Hematopoietic multipotent progenitor cell (in vitro differentiated cells): ENCODE measurements around the gene GAREM2. TPM values are rescaled to one million over a fixed set of nuclear protein-coding genes. Genes with fewer than 3 reads are reported as not detected.
A peak's percentile ranks its signal among the peaks of the same experiment; 100 is the strongest.
"Not testable (repeated sequence)": the region's sequence is repeated elsewhere in the genome, so short reads cannot be mapped to it uniquely, and the experiment has no call there.

Source experiments
- DNase-seq, 3 donors: peaks; one replicate each; pipeline ENCODE4 v3.0.0-alpha.2; 2011 to 2015; ENCODE audit warnings: low read depth in 2 of 3, low spot score in 2 of 3
- total RNA-seq: library from RNA; depleted of rRNA; stranded (reverse); fragments of >200 nt; gene quantifications from one replicate; pipeline ENCODE4 v1.2.3, GENCODE V29; 2012

Gene GAREM2
- 0.54 TPM for total RNA-seq

DNA sequence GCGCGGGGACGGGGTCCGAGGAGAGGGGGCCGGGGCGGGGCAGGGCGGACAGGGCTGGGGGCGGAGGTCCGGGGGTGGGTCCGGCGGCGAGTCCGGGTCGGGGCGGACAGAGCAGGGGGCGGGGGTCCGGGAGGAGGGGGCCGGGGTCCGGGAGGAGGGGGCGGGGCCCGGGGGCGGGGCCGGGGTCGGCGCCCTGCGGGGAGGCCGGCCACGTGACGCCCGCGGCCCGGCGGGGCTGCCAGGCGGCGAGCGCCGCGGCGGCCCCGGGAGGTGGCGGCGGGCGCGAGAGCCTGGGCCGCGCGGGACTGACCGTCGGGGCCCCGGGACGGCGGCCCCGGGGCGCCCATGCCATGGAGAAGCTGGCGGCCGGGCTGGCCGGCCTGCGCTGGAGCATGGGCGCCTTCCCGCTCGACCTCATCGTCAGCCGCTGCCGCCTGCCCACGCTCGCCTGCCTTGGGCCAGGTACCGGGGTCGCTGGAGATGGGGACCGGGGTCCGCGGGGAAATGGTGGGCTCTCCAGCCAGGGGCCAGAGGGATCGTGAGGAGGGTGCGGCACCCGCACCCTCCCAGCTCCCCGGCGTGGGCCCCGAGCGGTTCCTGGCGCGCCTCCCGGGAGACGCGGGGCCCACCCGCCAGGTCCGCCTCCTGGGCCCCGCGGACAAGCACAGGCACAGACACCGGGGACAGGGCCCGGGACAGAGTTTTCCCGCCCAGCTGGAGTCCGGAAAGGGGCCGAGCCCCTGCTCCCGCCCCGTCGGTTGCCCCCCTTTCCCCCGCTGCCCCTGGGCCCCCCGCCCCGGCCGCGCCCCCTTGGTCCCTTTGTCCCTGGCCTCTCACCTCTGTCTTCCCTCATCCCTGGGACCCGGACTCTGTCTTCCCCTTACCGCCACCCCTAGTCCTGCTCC, at the start of gene GAREM2:
GAREM2 (plus strand) TSS at position 218 of the 905 bp plus-strand sequence; CDS start at position 351, 133 bp downstream.
- no peak for DNase-seq

DNA sequence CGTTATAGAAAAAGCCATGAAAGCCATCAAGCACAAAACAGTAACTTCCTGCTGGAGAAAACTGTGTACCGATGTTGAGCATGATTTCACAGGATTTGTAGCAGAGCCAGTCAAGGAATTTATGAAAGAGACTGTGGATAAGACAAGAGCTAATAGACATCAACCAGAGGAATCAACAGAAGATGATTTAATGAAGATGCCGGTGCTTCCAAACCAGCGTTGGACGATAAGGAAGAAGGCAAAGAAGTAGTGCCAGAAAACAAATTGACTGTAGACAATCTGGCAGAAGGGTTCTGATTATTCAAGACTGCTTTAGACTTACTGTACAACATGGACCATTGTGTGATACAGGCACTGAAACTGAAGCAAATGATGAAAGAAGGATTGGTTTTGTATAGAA, 49.5 kb upstream of the GAREM2 start:
- DNase-seq: no peak

GRCh38 chr2:26126074-26126473, 46.8 kb upstream of the GAREM2 start:
- DNase-seq: no peak

- no peak for DNase-seq
Observed at GRCh38 chr2:26128176-26128575, 44.7 kb upstream of the GAREM2 start.

- no peak for DNase-seq
Observed at GRCh38 chr2:26130763-26131162, 42.1 kb upstream of the GAREM2 start.

GRCh38 chr2:26136451-26136850, 36.4 kb upstream of the GAREM2 start:
- DNase-seq: no peak

DNA sequence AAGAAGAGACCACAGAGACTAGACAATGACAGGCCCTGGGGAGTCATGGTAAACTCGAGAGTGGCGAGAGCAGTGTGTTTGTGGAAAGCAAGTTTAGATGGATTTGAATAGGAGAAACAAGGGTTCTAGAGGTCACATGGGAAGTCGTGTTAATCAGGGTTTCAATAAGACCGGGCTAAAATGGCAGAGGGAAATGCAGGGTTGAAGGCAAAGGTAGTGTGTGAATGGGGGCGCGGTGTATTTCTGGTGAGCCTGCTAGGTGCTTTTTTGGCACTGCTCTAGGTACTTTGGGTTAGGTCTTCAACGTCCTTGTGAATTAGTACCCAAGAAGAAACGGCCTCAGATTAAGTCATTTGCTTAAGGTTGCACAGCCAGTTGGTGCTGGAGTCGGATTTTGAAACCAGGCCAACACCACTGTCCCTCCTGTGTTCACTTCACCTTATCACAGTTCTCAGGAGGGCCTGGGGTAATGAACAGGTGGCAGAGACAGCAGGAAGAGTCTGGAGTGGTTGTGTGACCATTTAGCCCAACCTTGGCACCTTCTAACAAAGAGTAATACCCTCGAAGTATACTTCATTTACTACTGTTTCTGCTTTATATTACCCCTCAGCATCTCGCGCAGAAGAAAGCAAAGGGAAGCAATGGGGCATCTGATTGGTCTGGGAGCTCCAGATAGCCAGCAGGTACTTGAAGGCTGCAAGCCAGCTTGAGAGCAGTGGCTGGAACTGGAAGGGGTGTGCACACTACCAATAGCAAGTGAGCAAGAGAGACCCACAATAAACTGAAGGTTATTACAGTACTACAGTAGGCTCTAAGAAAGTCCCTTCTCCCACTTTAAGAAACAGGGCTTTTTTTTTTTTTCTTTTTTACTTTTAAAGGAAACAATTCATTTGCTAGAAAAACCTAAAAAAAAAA, 33.4 kb upstream of the GAREM2 start:
- no peak for DNase-seq

GRCh38 chr2:26141145-26141769, 31.6 kb upstream of the GAREM2 start:
- no peak for DNase-seq

- DNase-seq: peak in 2 of 3 donors; percentile 9 to 25
Observed at GRCh38 chr2:26144031-26144430, 28.9 kb upstream of the GAREM2 start.

DNA sequence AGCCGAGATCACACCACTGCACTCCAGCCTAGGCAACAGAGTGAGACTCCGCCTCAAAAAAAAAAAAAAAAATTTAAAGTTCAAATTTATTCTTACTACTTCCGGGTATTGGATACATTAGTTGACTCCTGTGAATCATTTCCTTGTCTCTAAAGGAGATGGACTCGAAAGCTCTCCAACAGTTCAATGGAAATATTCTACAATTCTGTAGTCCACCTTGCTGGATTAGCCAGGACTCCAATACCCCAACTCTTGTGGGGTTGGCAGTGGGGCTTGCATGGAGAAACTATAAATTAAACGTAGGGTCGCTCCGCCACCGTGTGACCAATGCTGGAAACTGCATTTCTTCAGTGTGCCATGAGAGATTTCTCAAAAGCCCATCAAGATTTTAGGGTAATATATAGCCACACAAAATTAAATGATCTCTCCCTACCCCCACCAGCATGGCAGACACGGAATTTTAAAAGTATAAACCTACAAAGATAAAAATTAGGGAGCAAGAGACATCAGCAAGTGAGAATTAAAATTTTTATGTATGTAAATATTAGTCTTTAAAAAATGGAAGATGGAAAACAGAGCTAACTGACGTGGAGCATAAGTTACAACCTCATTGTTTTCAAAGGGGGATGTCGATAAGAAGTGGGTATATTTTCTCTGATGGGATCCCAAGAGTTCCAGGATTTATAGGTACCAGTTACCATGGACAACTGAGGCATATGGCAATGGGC, 27.8 kb upstream of the GAREM2 start:
- peak; percentile 22 to 82 (median 62) for DNase-seq

GRCh38 chr2:26148501-26148900, 24.4 kb upstream of the GAREM2 start:
- no peak for DNase-seq

DNA sequence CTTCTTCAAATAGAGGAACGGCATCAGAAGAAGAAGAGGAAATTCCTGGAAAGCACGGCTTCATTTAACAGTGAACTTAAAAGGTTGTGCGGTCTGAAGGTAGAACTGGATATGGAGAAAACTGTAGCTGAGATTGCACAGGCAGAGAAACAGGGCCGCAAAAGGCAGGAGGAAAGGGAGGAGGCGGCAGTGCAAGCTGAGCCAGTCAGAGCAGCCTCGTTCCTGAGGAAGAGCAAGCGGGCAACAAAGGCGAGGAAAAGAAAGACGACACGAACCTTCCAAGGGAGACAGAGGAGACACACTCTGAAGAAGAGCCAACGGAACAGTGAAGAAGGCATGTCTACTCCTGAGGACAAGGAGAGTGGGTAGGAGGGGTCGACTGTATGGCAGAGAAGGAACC, 22.6 kb upstream of the GAREM2 start:
- DNase-seq: no peak

DNA sequence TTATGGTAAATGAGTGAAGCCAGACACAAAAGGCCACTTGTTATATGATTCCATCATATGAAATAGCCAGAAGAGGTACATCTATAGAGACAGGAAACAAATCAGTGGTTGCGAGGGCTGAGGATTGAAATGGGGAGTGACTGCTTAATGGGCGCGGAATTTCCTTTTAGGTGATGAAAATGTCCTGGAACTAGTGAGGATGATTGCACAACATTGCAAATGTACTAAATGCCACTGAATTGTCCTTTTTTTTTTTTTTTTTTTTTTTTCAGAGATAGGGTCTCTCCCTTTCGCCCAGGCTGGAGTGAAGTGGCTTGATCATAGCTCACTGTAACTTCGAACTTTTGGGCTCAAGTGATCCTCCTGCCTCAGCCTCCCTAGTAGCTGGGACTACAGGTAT, 15.3 kb upstream of the GAREM2 start:
- DNase-seq: no peak

DNA sequence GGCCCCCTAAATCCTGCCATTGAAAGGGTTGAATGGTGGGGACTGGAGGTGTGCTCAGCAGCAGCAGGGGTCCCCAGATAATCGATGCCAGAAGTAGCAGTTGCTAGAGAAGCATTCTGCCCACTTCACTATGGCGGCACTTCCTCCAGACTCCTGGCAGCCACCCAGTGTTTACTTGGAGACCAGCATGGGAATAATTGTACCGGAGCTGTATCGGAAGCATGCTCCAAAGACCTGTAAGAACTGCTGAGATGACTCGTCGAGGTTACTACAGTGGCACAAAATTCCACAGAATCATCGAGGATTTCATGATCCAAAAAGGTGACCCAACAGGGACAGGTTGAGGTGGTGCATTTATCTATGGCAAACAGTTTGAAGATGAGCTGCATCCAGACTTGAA, 11.0 kb upstream of the GAREM2 start:
- DNase-seq: no peak

DNA sequence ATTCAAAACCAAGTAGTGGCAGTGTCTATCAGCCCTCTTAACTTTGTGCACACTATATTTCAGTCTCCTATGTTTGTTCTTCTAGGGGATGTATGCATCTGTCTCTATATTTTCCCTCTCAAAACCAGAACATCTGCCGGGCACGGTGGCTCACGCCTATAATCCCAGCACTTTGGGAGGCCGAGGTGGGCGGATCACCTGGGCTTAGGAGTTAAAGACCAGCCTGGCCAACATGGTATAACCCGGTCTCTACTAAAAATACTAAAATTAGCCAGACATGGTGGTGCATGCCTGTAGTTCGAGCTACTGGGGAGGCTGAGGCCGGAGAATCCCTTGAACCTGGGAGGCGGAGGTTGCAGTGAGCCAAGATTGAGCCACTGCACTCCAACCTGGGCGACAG, 9.9 kb upstream of the GAREM2 start:
- DNase-seq: no peak

DNA sequence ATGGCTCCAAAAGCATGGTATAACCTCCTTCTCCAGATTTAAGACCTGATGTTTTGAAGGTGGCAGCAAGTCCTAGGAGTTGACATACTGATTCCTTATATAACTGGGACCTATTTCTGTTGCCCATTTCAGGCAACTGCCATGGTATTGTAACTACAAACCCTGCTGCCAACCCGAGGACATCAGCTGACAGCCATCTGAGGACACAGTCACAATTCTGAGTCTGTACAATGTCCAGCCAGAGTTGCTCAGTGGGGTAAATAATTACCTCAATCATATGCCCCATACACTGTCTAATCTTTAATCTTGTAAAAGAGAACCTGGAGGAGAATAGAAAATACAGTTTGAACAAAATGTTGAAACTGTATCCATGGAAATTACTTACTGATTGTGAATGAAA, 8.7 kb upstream of the GAREM2 start:
- DNase-seq: no peak

GRCh38 chr2:26164641-26165211, 8.2 kb upstream of the GAREM2 start:
- DNase-seq: no peak

DNA sequence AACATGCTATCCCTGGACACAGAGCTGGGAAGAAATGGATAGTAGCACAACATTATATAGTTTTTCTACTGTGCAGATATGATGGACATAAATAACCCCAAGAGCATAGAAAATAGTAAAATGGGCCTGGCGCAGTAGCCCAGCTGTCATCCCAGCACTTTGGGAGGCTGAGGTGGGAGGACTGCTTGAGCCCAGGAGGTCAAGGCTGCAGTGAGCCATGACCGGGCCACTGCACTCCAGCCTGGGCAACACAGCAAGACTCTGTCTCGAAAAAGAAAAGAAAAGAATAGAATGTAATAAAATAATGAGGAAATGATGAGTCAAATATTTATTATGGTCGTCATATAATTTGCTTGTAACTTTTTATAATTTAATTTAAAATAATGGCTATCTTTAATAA, 7.5 kb upstream of the GAREM2 start:
- no peak for DNase-seq

GRCh38 chr2:26166541-26166940, 6.3 kb upstream of the GAREM2 start:
- DNase-seq: not testable (repeated sequence)

GRCh38 chr2:26168785-26169184, 4.1 kb upstream of the GAREM2 start:
- no peak for DNase-seq
